HG03045 (cell line): ENCODE results near the gene RAB22A.
"Not testable (repeated sequence)": the region's sequence is repeated elsewhere in the genome, so short reads cannot be mapped to it uniquely, and the experiment has no call there.

Experiments used
- ATAC-seq: cut with Tn5 transposase; IDR thresholded peaks from one replicate; pipeline ENCODE4 v1.9.1; 2021; ENCODE audit warnings: mild to moderate bottlenecking, moderate library complexity; ENCODE audit not compliant: unreplicated experiment

The RAB22A gene

DNA sequence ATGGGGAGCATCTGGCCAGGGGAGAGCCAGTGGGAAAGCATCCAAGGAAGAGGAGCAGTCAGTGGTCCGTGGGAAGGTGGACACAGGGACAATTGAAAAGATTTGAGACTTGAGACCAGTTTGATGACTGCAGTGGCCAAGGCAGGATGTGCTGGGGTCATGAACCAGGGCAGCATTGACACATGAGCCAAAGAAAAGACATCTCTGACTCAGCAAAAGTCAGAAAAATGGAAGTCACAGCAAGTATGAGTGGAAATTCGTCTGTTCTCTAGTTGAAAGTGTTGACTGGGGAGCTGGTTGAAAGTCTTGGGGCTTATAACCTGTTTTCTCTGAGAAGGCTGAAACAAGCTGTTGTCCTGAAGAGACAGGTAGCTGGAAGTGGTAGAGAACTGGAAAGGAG, 31.3 kb downstream of the RAB22A start:
- no peak for ATAC-seq

DNA sequence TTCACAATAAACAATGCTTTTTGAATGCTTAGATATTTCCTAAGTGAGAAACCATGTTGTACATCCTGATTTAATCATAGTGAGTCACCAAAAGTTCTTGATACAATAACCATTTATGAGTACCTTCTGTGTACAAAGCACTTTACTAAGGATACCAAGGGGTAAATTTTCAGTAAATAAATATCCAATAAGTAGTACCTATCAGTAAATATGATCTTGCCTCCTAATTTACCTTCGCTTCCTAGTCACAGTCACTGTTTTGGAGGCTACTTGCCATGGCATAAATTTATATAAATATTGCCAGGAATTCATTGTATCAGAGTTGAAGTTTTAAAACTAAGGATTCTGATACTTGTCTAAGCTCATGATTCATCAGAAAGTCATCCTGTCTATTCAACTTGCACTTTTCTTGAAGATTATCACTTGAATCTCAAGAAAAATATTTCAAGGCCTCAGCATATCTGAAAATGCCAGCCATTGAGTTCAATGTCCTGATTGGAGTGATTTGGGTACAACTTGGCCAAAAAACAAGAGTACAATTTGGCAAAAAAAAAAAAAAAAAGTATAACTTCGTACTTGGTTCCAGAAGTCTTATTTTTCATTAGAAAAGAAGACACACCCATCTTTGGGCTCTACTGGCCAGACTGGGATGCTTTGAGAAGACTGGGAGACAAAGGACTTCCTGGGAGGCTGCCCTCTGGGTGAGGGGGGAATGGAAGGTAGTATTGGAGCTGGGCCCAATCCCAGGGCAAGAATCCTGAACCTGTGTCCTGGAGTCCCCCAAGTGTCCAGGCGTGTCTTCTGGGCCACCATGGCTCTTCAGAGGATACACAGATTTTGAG, 32.8 kb downstream of the RAB22A start:
- no peak for ATAC-seq

- ATAC-seq, result no peak
These were observed 35.2 kb downstream of the RAB22A start for GRCh38 chr20:58344741-58345140.

GRCh38 chr20:58349570-58349969, 40.1 kb downstream of the RAB22A start:
- ATAC-seq, result no peak

- no peak for ATAC-seq
These were observed 43.0 kb downstream of the RAB22A start for GRCh38 chr20:58352468-58352867.

GRCh38 chr20:58359441-58359840, 49.9 kb downstream of the RAB22A start:
- ATAC-seq, result no peak

DNA sequence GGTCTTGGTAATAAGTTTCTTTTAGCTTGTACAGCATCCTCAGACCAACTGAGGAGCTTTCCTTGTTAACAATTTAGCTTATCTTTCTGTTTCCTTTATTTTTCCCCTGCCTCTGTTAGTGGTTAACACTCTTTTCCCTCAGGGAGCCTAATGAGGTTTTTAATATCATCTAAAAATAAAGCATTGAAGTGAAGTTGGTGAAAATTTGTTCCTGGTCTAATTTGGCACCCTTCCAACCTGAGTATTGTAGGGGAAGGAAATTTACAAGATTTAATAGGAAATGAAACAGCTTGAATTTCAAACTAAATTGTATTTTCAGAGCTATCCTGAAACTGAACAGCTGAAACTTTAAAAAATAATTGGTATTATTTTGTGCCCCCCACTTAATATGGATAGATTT, 51.4 kb downstream of the RAB22A start:
- no peak for ATAC-seq

- no peak for ATAC-seq
These were observed 52.1 kb downstream of the RAB22A start for GRCh38 chr20:58361481-58362205.

DNA sequence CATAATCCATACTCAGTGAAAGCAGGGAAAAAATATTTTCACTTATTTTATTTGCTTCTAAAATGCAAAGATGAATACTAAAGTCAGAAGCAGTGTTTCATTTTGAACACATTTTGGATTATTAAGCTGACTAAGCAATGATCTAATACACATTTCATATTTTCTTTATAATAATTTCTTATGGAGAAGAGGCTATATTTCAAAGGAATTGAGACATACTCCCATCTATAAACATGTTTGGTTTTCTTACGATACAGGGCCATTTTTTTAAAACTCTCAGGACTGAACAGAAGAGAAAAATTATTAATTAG, 52.6 kb downstream of the RAB22A start:
- no peak for ATAC-seq

GRCh38 chr20:58362970-58363369, 53.5 kb downstream of the RAB22A start:
- ATAC-seq, result no peak

DNA sequence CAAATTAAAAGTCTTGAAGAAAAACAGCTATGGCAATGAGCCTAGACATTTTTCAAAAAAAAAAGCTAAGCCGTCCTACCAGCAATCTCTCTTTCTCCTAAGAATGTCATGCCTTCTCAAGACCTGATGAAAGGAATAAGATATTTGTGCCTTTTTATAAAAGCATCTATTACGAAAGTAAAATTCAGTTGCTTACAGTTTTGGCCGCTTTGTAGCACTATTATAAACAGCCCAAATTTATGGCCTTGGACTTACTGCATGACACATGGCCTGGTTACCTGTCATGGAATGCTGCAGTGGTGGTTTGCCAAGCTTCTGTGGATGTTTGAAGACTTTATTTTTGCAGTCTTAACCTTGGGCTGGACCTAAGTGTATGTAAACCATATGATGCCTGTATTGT, 57.4 kb downstream of the RAB22A start:
- ATAC-seq, result no peak

DNA sequence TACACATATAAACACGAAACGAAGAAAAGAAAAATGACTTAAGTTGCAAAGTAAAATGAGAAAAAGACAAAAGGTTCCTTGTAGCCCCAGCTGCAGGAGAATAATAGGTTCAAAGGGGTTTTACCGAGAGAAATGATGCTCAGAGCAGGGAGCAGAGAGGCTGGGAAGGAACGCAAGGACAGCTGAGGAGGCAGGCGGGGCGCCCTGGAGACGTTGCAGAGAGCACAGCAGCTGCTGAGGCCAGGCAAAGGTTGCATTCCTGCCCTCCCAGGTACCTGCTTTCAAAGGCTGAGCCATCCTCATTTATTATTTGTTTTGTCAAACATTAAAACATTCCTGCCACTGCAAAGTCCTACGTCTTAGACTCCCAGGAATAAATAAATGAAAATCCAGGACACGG, 63.3 kb downstream of the RAB22A start:
- ATAC-seq, result no peak

- not testable (repeated sequence) for ATAC-seq
These were observed 63.8 kb downstream of the RAB22A start for GRCh38 chr20:58373296-58373695.

DNA sequence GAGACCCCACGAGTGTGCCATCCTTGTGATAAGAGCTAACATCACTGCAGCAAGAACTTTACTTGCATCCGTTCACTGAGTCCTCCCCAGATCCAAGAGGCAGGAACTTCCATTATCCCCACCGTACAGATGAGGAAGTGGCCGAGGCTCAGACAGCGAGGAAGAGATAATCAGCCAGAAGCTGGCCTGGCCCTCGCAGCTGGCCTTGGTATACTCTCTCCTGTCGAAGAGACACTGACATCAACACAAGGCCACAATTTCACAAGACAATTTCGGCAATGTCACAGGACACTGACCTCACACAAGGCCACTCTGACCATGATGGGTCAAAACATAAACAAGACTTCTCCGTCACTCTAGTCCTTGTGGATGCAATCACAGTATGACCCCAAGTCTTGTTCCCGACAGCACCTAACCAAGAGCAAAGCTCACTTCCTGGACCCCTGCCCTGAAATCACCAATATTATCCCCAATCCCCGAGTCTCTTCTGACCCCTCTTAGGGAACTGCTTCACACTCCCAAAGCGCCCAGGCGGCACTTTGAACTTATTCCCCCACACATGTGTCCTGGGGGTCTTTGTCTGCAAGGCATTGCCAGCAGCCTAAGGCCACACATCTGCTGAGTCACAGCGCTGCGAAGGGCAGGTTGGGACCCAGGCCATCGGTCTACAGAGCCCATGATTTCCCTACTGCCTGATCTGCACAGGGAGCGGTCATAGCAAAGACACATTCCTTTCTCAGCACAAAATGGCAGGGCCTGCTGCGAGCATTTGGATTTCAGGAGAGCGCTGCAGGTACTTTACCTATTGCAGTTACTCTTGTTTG, 64.7 kb downstream of the RAB22A start:
- no peak for ATAC-seq

GRCh38 chr20:58374906-58375758, 65.6 kb downstream of the RAB22A start:
- no peak for ATAC-seq

DNA sequence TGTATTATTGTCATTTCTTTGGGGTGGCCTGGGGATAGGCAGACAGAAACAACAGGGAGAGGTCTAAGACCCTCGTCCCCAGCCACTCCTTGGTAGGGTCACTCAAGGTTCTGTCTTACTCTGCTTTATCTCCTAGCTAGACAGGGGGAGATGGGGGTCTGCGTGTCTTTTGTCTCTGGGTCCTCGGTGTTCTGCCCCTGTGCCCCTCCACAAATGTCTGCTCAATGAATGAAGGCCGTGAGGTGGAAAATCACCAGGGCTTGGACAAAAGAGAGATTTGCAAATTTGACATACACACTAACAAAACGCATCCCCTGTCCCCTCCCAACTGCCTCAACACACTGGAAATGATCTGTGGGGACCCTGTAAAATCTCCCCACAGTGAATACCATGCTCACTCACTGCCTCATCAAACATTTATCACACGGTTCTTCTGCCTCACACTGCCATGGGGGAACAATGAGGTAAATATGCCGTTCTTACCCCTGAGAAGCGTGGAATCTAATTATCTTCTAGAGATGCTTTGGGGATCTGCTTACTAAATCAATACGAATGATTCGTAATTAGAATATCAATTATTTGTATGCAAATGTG, 66.3 kb downstream of the RAB22A start:
- ATAC-seq, result no peak

- no peak for ATAC-seq
These were observed 67.5 kb downstream of the RAB22A start for GRCh38 chr20:58377017-58377416.

- ATAC-seq, result no peak
These were observed 68.4 kb downstream of the RAB22A start for GRCh38 chr20:58377766-58378401.

DNA sequence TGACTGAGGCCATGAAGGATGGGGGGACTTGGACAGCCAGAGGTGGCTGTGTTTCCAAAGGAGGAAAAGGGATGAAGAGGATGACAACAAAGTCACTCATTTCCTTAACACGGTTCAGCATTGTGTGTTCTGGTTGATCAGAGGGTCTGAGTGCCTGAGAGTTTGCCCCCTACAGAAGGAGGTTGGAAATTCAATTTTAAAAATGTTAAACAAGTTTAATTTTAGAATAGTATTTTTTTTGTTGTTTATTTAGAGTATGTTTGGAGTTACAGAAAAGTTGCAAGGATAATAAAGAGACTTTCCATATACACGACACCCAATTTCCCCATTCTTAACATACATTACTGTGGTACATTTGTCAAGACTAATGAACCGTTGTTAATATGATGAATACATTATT, 69.2 kb downstream of the RAB22A start:
- ATAC-seq, result no peak

DNA sequence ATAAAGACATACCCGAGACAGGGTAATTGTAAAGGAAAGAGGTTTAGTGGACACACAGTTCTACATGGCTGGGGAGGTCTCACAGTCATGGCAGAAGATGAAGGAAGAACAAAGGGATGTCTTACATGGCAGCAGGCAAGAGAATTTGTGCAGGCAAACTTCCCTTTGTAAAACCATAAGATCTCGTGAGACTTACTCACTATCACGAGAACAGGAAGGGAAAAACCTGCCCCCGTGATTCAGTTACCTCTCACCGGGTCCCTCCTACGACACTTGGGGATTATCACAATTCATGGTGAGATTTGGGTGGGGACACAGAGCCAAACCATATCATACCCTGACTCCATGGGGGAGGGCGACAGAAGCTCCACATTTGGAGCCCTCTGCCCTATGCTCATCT, 72.1 kb downstream of the RAB22A start:
- no peak for ATAC-seq
